T-helper 2 cell treated with Interferon-gamma antibody and Interleukin-4, amounts not matched to agents 100 ng/mL and 5 ng/mL, for 36 hours (primary cell): ENCODE results near the gene HAO2. TPM values are rescaled to one million over a fixed set of nuclear protein-coding genes. Genes with fewer than 3 reads are reported as not detected.
"Not testable (repeated sequence)": the region's sequence is repeated elsewhere in the genome, so short reads cannot be mapped to it uniquely, and the experiment has no call there.

Experiments used
- intact Hi-C: fragments of 100-400 bp; cut with micrococcal nuclease; formaldehyde crosslinking; loops from one replicate; pipeline ENCODE4 v1.15.1; 2023
- total RNA-seq: library from RNA; stranded (reverse); gene quantifications from 2 replicates; pipeline ENCODE4 v1.2.3, GENCODE V29; 2022

The HAO2 gene
- not detected in 2 replicates for total RNA-seq

GRCh38 chr1:119368554-119368953 is at the start of gene HAO2:
Gene HAO2 (plus strand): TSS chr1:119368785. CDS start chr1:119381086, 12,301 bp downstream.
- intact Hi-C loops: no loop called here

- intact Hi-C loops: no loop called here
Measured at GRCh38 chr1:119320100-119320499, 48.5 kb upstream of the HAO2 start.

GRCh38 chr1:119321666-119322419 is 46.7 kb upstream of the HAO2 start:
- intact Hi-C loops: no loop called here

GRCh38 chr1:119323216-119323982 is 45.2 kb upstream of the HAO2 start:
- intact Hi-C loops: no loop called here

- intact Hi-C loops: no loop called here
Measured at GRCh38 chr1:119324198-119324597, 44.4 kb upstream of the HAO2 start.

GRCh38 chr1:119326251-119326650 is 42.3 kb upstream of the HAO2 start:
- intact Hi-C loops: no loop called here

- intact Hi-C loops: no loop called here
Measured at GRCh38 chr1:119327094-119327449, 41.5 kb upstream of the HAO2 start.

- intact Hi-C loops: no loop called here
Measured at GRCh38 chr1:119327450-119328155, 41.0 kb upstream of the HAO2 start.

- intact Hi-C loops: no loop called here
Measured at GRCh38 chr1:119329541-119330461, 38.8 kb upstream of the HAO2 start.

GRCh38 chr1:119330466-119331189 is 38.0 kb upstream of the HAO2 start:
- intact Hi-C loops: no loop called here

- intact Hi-C loops: no loop called here
Measured at GRCh38 chr1:119331190-119331515, 37.4 kb upstream of the HAO2 start.

- intact Hi-C loops: no loop called here
Measured at GRCh38 chr1:119331915-119332314, 36.7 kb upstream of the HAO2 start.

GRCh38 chr1:119332622-119333021 is 36.0 kb upstream of the HAO2 start:
- intact Hi-C loops: no loop called here

GRCh38 chr1:119333163-119333896 is 35.3 kb upstream of the HAO2 start:
- intact Hi-C loops: no loop called here

- intact Hi-C loops: not testable (repeated sequence)
Measured at GRCh38 chr1:119333897-119334250, 34.7 kb upstream of the HAO2 start.

GRCh38 chr1:119336848-119337247 is 31.7 kb upstream of the HAO2 start:
- intact Hi-C loops: no loop called here

GRCh38 chr1:119338004-119338403 is 30.6 kb upstream of the HAO2 start:
- intact Hi-C loops: no loop called here

GRCh38 chr1:119338757-119339156 is 29.8 kb upstream of the HAO2 start:
- intact Hi-C loops: no loop called here

GRCh38 chr1:119340861-119341261 is 27.7 kb upstream of the HAO2 start:
- intact Hi-C loops: no loop called here

GRCh38 chr1:119341372-119341947 is 27.1 kb upstream of the HAO2 start:
- intact Hi-C loops: no loop called here
